Measurements from ENCODE around the gene FGGY.

DNA sequence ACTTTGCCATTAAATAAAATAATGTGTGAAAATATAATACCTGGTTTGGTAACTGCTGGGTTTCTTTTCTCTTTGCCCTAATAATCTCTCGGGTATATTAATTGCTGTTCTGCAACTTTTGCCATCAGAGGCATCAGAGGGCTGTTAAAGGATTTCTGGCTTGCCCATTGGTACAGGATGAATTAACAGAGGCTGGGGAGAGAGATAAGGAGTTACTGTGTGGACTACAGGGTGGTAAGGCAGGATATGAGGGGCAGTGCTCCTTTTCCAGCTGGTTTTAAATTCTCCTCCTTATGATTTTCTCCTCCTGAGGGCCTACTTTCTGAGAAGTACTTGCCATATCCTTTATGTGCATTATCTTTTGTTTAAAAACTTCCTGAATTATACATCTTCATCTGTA lies 48.3 kb downstream of the FGGY start:
- no peak for TF ChIP-seq POLR2AphosphoS5 (IDR thresholded peaks at IDR 0.05; ENCODE audit: borderline replicate concordance, low read depth, low read length)
- TF ChIP-seq EZH2 (IDR thresholded peaks at IDR 0.05): no peak
